ENCODE data around the gene UBE4B. TPM values are rescaled to one million over a fixed set of nuclear protein-coding genes. Genes with fewer than 3 reads are reported as not detected.
A peak's percentile ranks its signal among the peaks of the same experiment; 100 is the strongest.

UBE4B gene
- total RNA-seq, 1 donor from 2014 or later: 66.7 TPM

GRCh38 chr1:10108134-10108663 is 75.4 kb downstream of the UBE4B start:
- H3K27me3 Mint-ChIP-seq (ENCODE audit: insufficient read depth, low read depth): peaks cover 6% of the 10 kb centered on the region
- H3F3A ChIP-seq (ENCODE audit: low read depth): no peaks in the 10 kb centered on the region
- H3K9me3 ChIP-seq (ENCODE audit: low read depth): no peaks in the 10 kb centered on the region
- peaks cover 5% of the 10 kb centered on the region for H3K36me3 ChIP-seq
- no peak for DNase-seq (ENCODE audit: low spot score)
- no peaks in the 10 kb centered on the region for H3K4me1 ChIP-seq
- peaks cover 24% of the 10 kb centered on the region for H3K36me3 Mint-ChIP-seq
- TF ChIP-seq EZH2phosphoT487 (IDR thresholded peaks at IDR 0.05): no peak
- no peak for TF ChIP-seq EZH2 (IDR thresholded peaks at IDR 0.05)
- TF ChIP-seq CTCF (IDR thresholded peaks at IDR 0.05): no peak
- H3K9me3 Mint-ChIP-seq: no peaks in the 10 kb centered on the region
- no peak overlapping the region for H3K4me3 Mint-ChIP-seq
- no peak overlapping the region for H3K27ac ChIP-seq
- H3K27me3 ChIP-seq: no peaks in the 10 kb centered on the region
- no peak overlapping the region for H2AFZ ChIP-seq (replicated peaks)
- H3K27ac Mint-ChIP-seq: peak overlapping the region; percentile 72
- no peak overlapping the region for H3K4me3 ChIP-seq
- no peak overlapping the region for H3K9ac ChIP-seq
- no peak overlapping the region for H3K4me2 ChIP-seq
- H4K20me1 ChIP-seq (ENCODE audit: low read depth): no peaks in the 10 kb centered on the region
- no peaks in the 10 kb centered on the region for H3K79me2 ChIP-seq (ENCODE audit: low read depth)
- peaks cover 24% of the 10 kb centered on the region for H3K4me1 Mint-ChIP-seq

GRCh38 chr1:10108948-10109708 is 76.4 kb downstream of the UBE4B start:
- H4K20me1 ChIP-seq (ENCODE audit: low read depth): no peaks in the 10 kb centered on the region
- H3K9me3 ChIP-seq (ENCODE audit: low read depth): no peaks in the 10 kb centered on the region
- H2AFZ ChIP-seq (replicated peaks): no peak overlapping the region
- peak overlapping the region; percentile 13 for H3K27ac Mint-ChIP-seq
- H3K27me3 ChIP-seq: no peaks in the 10 kb centered on the region
- no peak overlapping the region for H3K4me3 ChIP-seq
- H3K79me2 ChIP-seq (ENCODE audit: low read depth): no peaks in the 10 kb centered on the region
- H3K4me1 ChIP-seq: no peaks in the 10 kb centered on the region
- no peaks in the 10 kb centered on the region for H3F3A ChIP-seq (ENCODE audit: low read depth)
- H3K36me3 ChIP-seq: peaks cover 5% of the 10 kb centered on the region
- no peak overlapping the region for H3K9ac ChIP-seq
- H3K36me3 Mint-ChIP-seq: peaks cover 24% of the 10 kb centered on the region
- no peak for TF ChIP-seq EZH2 (IDR thresholded peaks at IDR 0.05)
- no peak for TF ChIP-seq EZH2phosphoT487 (IDR thresholded peaks at IDR 0.05)
- no peak for TF ChIP-seq CTCF (IDR thresholded peaks at IDR 0.05)
- H3K4me1 Mint-ChIP-seq: peaks cover 24% of the 10 kb centered on the region
- peaks cover 3% of the 10 kb centered on the region for H3K27me3 Mint-ChIP-seq (ENCODE audit: insufficient read depth, low read depth)
- no peaks in the 10 kb centered on the region for H3K9me3 Mint-ChIP-seq
- no peak for DNase-seq (ENCODE audit: low spot score)
- H3K4me3 Mint-ChIP-seq: no peak overlapping the region
- no peak overlapping the region for H3K4me2 ChIP-seq
- H3K27ac ChIP-seq: no peak overlapping the region

- Histone ChIP-seq H3K4me2 (no peak overlapping the region), H4K20me1 (ENCODE audit: low read depth) (no peaks in the 10 kb centered on the region), H3K36me3 (no peaks in the 10 kb centered on the region), H2AFZ (replicated peaks) (no peak overlapping the region), H3K27ac (no peak overlapping the region), H3K4me1 (no peaks in the 10 kb centered on the region), H3K79me2 (ENCODE audit: low read depth) (no peaks in the 10 kb centered on the region), H3K27me3 (no peaks in the 10 kb centered on the region), H3K9me3 (ENCODE audit: low read depth) (no peaks in the 10 kb centered on the region), H3K4me3 (no peak overlapping the region), H3F3A (ENCODE audit: low read depth) (no peaks in the 10 kb centered on the region), H3K9ac (no peak overlapping the region)
- Mint-ChIP-seq H3K4me1 (peaks cover 8% of the 10 kb centered on the region), H3K36me3 (peaks cover 21% of the 10 kb centered on the region), H3K4me3 (no peak overlapping the region), H3K27me3 (ENCODE audit: insufficient read depth, low read depth) (no peaks in the 10 kb centered on the region), H3K27ac (no peak overlapping the region), H3K9me3 (no peaks in the 10 kb centered on the region)
- TF ChIP-seq CTCF (IDR thresholded peaks at IDR 0.05) (no peak), EZH2 (IDR thresholded peaks at IDR 0.05) (no peak), EZH2phosphoT487 (IDR thresholded peaks at IDR 0.05) (no peak)
- DNase-seq (ENCODE audit: low spot score): no peak
These were observed 80.7 kb downstream of the UBE4B start for GRCh38 chr1:10113501-10113900.
